OCI-LY1 (cell line): Measurements from ENCODE around the gene SLC17A7.

Experiments used
- H2AFZ ChIP-seq: fragments of 200-600 bp; sonication (generic), shearing (Covaris generic); 2 replicates; pipeline ENCODE4 v1.6.0; 2014; ENCODE audit warnings: antibody characterized with exemption, mild to moderate bottlenecking, low read length
- H3F3A ChIP-seq: fragments of 200-600 bp; sonication (generic), shearing (Covaris generic); 2 replicates; pipeline ENCODE4 v1.6.0; 2014; ENCODE audit warnings: mild to moderate bottlenecking, antibody characterized with exemption, low read length, moderate library complexity; ENCODE audit not compliant: insufficient read depth
- H3K27ac ChIP-seq: fragments of 200-600 bp; sonication (generic); 2 replicates; pipeline ENCODE4 v1.5.1; 2014; ENCODE audit warnings: low read length, mixed run types, mild to moderate bottlenecking, low read depth; ENCODE audit not compliant: poor library complexity, severe bottlenecking
- H3K27me3 ChIP-seq: fragments of 200-600 bp; sonication (generic); 2 replicates; pipeline ENCODE4 v1.6.0; 2014; ENCODE audit warnings: antibody characterized with exemption, mild to moderate bottlenecking, low read length, moderate library complexity; ENCODE audit not compliant: insufficient read depth
- H3K36me3 ChIP-seq: fragments of 200-600 bp; sonication (generic); 2 replicates; pipeline ENCODE4 v1.6.1; 2014; ENCODE audit warnings: mild to moderate bottlenecking, antibody characterized with exemption, low read length, moderate library complexity, mixed read lengths; ENCODE audit not compliant: insufficient read depth
- H3K4me1 ChIP-seq: fragments of 200-600 bp; sonication (generic); 2 replicates; pipeline ENCODE4 v1.5.1; 2014; ENCODE audit warnings: mild to moderate bottlenecking, low read length, moderate library complexity; ENCODE audit not compliant: insufficient read depth, severe bottlenecking
- H3K4me2 ChIP-seq: fragments of 200-600 bp; sonication (generic), shearing (Covaris generic); 2 replicates; pipeline ENCODE4 v1.6.1; 2014; ENCODE audit warnings: low read length
- H3K4me3 ChIP-seq: fragments of 200-600 bp; sonication (generic); 2 replicates; pipeline ENCODE4 v1.5.1; 2014; ENCODE audit warnings: low read length, low read depth, mild to moderate bottlenecking, mixed read lengths; ENCODE audit not compliant: poor library complexity, severe bottlenecking
- H3K79me2 ChIP-seq: fragments of 200-600 bp; shearing (Covaris generic); 2 replicates; pipeline ENCODE4 v1.6.1; 2016; ENCODE audit warnings: mixed run types, low read length, mixed read lengths; ENCODE audit not compliant: insufficient read depth
- H3K9ac ChIP-seq: fragments of 200-600 bp; sonication (generic), shearing (Covaris generic); 2 replicates; pipeline ENCODE4 v1.6.1; 2014; ENCODE audit warnings: mild to moderate bottlenecking, low read length, mixed read lengths
- H3K9me2 ChIP-seq: fragments of 200-600 bp; sonication (generic), shearing (Covaris generic); 2 replicates; pipeline ENCODE4 v1.6.1; 2014; ENCODE audit warnings: low read depth, mild to moderate bottlenecking, low read length, mixed read lengths
- H3K9me3 ChIP-seq: fragments of 200-600 bp; shearing (Covaris generic); 2 replicates; pipeline ENCODE4 v1.6.1; 2014; ENCODE audit warnings: low read length, mixed read lengths
- H4K20me1 ChIP-seq: fragments of 200-600 bp; sonication (generic), shearing (Covaris generic); 2 replicates; pipeline ENCODE4 v1.6.0; 2016; ENCODE audit warnings: mild to moderate bottlenecking, low read length; ENCODE audit not compliant: insufficient read depth
- EZH2 ChIP-seq: fragments of 200-600 bp; sonication (generic), shearing (Covaris generic); IDR thresholded peaks from 2 replicates; pipeline ENCODE4 v1.8.0; 2017; ENCODE audit warnings: borderline replicate concordance, mixed run types, mild to moderate bottlenecking, antibody characterized with exemption, low read length, moderate library complexity, mixed read lengths
- TF ChIP-seq, protein P1 (sequence below): fragments of 200-600 bp; sonication (generic), shearing (Covaris generic); IDR thresholded peaks from 2 replicates; pipeline ENCODE4 v1.5.1; 2017; ENCODE audit warnings: mild to moderate bottlenecking, antibody characterized with exemption, low read length, moderate library complexity, mixed read lengths

The SLC17A7 gene

DNA sequence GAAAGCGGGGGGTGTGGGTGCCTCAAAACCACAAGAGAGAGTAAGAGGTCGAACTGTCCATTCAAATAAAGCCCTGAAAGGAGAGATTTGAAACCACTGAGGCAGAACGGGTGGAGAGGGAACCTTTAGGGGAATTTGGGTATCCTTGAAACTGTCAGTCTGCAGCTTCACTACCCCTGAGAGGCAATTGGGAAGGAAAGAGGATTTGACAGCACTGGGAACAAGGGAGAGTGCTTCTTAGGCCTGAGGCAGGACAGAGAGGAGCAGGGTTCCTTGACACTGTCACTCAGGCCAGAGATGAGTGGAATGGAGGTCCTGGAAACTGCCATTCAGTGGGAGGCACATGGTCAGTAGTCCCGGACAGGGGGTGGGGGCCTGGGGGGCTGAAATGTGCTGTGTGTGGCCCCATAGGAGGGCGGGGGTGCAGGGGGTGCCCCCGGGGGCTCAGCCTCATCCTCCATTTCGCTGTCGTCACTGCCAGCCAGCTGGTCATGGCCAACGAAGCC, 11.1 kb downstream of the SLC17A7 start:
- peaks cover 9% of the 10 kb centered on the region for H3K4me1 ChIP-seq
- H2AFZ ChIP-seq, result no peak overlapping the region
- peaks cover 17% of the 10 kb centered on the region; the same call in 1 of the 2 replicates for H3K27me3 ChIP-seq
- H4K20me1 ChIP-seq, result no peaks in the 10 kb centered on the region
- H3K4me3 ChIP-seq, result no peak overlapping the region
- no peaks in the 10 kb centered on the region for H3K9me3 ChIP-seq
- no peak for TF ChIP-seq EZH2
- TF ChIP-seq, protein P1, sequence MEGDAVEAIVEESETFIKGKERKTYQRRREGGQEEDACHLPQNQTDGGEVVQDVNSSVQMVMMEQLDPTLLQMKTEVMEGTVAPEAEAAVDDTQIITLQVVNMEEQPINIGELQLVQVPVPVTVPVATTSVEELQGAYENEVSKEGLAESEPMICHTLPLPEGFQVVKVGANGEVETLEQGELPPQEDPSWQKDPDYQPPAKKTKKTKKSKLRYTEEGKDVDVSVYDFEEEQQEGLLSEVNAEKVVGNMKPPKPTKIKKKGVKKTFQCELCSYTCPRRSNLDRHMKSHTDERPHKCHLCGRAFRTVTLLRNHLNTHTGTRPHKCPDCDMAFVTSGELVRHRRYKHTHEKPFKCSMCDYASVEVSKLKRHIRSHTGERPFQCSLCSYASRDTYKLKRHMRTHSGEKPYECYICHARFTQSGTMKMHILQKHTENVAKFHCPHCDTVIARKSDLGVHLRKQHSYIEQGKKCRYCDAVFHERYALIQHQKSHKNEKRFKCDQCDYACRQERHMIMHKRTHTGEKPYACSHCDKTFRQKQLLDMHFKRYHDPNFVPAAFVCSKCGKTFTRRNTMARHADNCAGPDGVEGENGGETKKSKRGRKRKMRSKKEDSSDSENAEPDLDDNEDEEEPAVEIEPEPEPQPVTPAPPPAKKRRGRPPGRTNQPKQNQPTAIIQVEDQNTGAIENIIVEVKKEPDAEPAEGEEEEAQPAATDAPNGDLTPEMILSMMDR, result no peak
- no peaks in the 10 kb centered on the region; the same call in 1 of the 2 replicates for H3F3A ChIP-seq
- no peaks in the 10 kb centered on the region for H3K36me3 ChIP-seq
- no peaks in the 10 kb centered on the region for H3K79me2 ChIP-seq
- H3K9me2 ChIP-seq, result no peaks in the 10 kb centered on the region
- no peak overlapping the region for H3K4me2 ChIP-seq
- H3K9ac ChIP-seq, result no peak overlapping the region
- H3K27ac ChIP-seq, result no peak overlapping the region

DNA sequence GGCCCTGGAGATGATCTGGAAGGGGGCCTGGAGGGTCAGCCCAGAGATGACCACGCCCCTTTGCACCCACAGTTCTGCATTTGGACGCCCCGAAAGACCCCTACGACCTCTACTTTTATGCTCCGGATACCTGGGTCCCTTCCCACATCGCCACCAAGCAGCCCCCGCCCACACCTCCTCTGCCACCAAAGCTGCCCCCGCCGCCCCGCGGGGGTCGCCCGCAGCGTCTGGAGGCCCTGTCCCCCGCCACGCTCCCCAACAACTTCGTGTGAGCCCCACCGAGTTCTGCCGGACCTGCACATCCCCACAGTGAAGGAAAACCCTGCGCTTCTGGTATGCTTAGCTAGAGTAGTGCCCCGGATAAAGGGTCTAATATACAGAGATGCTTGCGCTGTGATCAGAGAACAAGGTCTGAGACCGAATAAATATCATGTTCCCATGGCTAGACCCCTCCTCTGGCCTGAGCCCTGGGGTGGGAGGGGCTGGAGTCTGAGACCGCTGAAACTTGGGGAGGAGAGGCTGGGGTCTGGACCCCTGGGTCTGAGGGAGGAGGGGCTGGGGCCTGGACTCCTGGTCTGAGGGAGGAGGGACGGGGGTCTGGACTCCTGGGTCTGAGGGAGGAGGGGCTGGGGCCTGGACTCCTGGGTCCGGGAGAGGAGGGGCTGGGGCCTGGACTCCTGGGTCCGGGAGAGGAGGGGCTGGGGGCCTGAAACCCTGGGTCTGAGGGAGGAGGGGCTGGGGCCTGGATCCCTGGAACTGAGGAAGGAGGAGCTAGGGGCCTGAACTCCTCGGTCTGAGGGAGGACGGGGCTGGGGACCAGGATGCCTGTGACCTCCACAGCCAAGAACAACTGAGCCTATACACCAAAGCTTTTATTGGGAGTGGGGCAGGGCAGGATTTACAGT, 12.5 kb downstream of the SLC17A7 start:
- TF ChIP-seq, protein P1, result no peak
- no peak for TF ChIP-seq EZH2
- Histone ChIP-seq H3K27me3 (peaks cover 18% of the 10 kb centered on the region; the same call in 1 of the 2 replicates), H3K36me3 (no peaks in the 10 kb centered on the region), H3K9me3 (no peaks in the 10 kb centered on the region), H3K9ac (no peak overlapping the region), H3K4me1 (peaks cover 9% of the 10 kb centered on the region), H3K27ac (no peak overlapping the region), H3K4me3 (no peak overlapping the region), H2AFZ (no peak overlapping the region), H3K4me2 (no peak overlapping the region), H3K9me2 (no peaks in the 10 kb centered on the region), H3F3A (no peaks in the 10 kb centered on the region; the same call in 1 of the 2 replicates), H3K79me2 (no peaks in the 10 kb centered on the region), H4K20me1 (no peaks in the 10 kb centered on the region)

GRCh38 chr19:49427855-49428546, 13.3 kb downstream of the SLC17A7 start:
- TF ChIP-seq, protein P1, result no peak
- TF ChIP-seq EZH2, result no peak
- H3F3A ChIP-seq, result no peaks in the 10 kb centered on the region; the same call in 1 of the 2 replicates
- H3K27ac ChIP-seq, result no peak overlapping the region
- peaks cover 9% of the 10 kb centered on the region for H3K4me1 ChIP-seq
- H3K9ac ChIP-seq, result no peak overlapping the region; the same call in 1 of the 2 replicates
- H3K79me2 ChIP-seq, result no peaks in the 10 kb centered on the region
- H4K20me1 ChIP-seq, result no peaks in the 10 kb centered on the region
- H3K9me2 ChIP-seq, result no peaks in the 10 kb centered on the region
- no peak overlapping the region for H2AFZ ChIP-seq
- no peak overlapping the region for H3K4me3 ChIP-seq
- no peaks in the 10 kb centered on the region for H3K36me3 ChIP-seq
- peak overlapping the region; percentile 49; the same call in 1 of the 2 replicates for H3K4me2 ChIP-seq
- peaks cover 18% of the 10 kb centered on the region; the same call in 1 of the 2 replicates for H3K27me3 ChIP-seq
- H3K9me3 ChIP-seq, result no peaks in the 10 kb centered on the region
